Lung (tissue), 10 donors: ENCODE data around the gene FOXD4L6. TPM values are rescaled to one million over a fixed set of nuclear protein-coding genes. Genes with fewer than 3 reads are reported as not detected.
A peak's percentile ranks its signal among the peaks of the same experiment; 100 is the strongest.
"Not testable (repeated sequence)": the region's sequence is repeated elsewhere in the genome, so short reads cannot be mapped to it uniquely, and the experiment has no call there.

Source experiments
- ATAC-seq: fragments of 200-7000 bp; cut with Tn5 transposase; one replicate; pipeline ENCODE4 v1.9.1; 2020; ENCODE audit warnings: moderate number of reproducible peaks; ENCODE audit not compliant: insufficient read depth, low FRiP score
- DNase-seq, 3 donors: peaks; one replicate each; pipeline ENCODE4 v3.0.0-alpha.2; 2013 to 2017
- H3K27ac ChIP-seq, 2 donors: one replicate each; pipeline ENCODE4 v1.5.1; 2013; ENCODE audit warnings: mild to moderate bottlenecking in 2 of 2, moderate library complexity in 2 of 2, control low read depth in 1 of 2, inconsistent platforms in 1 of 2, low read depth in 1 of 2, low read length in 1 of 2
- H3K27me3 ChIP-seq, 3 donors: one replicate each; pipeline ENCODE4 v1.5.1; 2013; ENCODE audit warnings: low read length in 2 of 3; ENCODE audit not compliant: control insufficient read depth in 3 of 3, insufficient read depth in 3 of 3
- H3K36me3 ChIP-seq, 4 donors: one replicate each; pipeline ENCODE4 v1.5.1; 2013; ENCODE audit warnings: low read length in 4 of 4, mild to moderate bottlenecking in 1 of 4, moderate library complexity in 1 of 4; ENCODE audit not compliant: control insufficient read depth in 4 of 4, insufficient read depth in 4 of 4
- H3K4me1 ChIP-seq, 5 donors: one replicate each; pipeline ENCODE4 v1.5.1; 2013; ENCODE audit warnings: low read length in 5 of 5, mild to moderate bottlenecking in 2 of 5, moderate library complexity in 1 of 5; ENCODE audit not compliant: control insufficient read depth in 5 of 5, insufficient read depth in 5 of 5
- H3K4me3 ChIP-seq: one replicate; pipeline ENCODE4 v1.5.1; 2013; ENCODE audit warnings: mild to moderate bottlenecking, control low read depth, moderate library complexity
- H3K9ac ChIP-seq, 2 donors: one replicate each; pipeline ENCODE4 v1.5.1; 2013; ENCODE audit warnings: low read length in 2 of 2, control low read depth in 1 of 2; ENCODE audit not compliant: insufficient read depth in 1 of 2
- H3K9me3 ChIP-seq, 4 donors: one replicate each; pipeline ENCODE4 v1.5.1; 2013; ENCODE audit warnings: low read length in 3 of 4, mild to moderate bottlenecking in 1 of 4, moderate library complexity in 1 of 4; ENCODE audit not compliant: control insufficient read depth in 4 of 4, insufficient read depth in 3 of 4
- WGBS, 2 donors: extraction: QIAGEN DNeasy Blood & Tissue Kit; methylation state at CpG; one replicate each; pipeline ENCODE4 v1.1.7; 2013; 5-methylcytosine and 5-hydroxymethylcytosine counted together
- polyA plus RNA-seq, 2 donors: library from polyadenylated mRNA; stranded (reverse); fragments of 200-250 nt; gene quantifications; one replicate each; pipeline ENCODE4 v1.2.1, GENCODE V29; 2013
- total RNA-seq, 2 donors: library from RNA; depleted of rRNA in 1 of 2; stranded (reverse); fragments of >200 nt in 1 of 2; gene quantifications; one replicate each; pipeline ENCODE4 v1.2.1, GENCODE V29; 2014 to 2021
- donor health status: Bipolar disorder and iron deficiency.
- donor health status: healthy.
- donor health status: DM: yes; HTN: yes; CAD: no.

Gene FOXD4L6
- total and polyA plus RNA-seq, 4 donors: 0.05 to 0.31 (median 0.20) TPM; not detected in 1

- H3K4me3 ChIP-seq, H3K27ac ChIP-seq, H3K36me3 ChIP-seq, DNase-seq, H3K9me3 ChIP-seq, H3K27me3 ChIP-seq, H3K9ac ChIP-seq, H3K4me1 ChIP-seq, ATAC-seq: not testable (repeated sequence)
- 10 to 21% methylated on average over 6 to 19 of the region's 22 CpGs for WGBS, 2 donors
Measured at GRCh38 chr9:41108816-41109215, 19.7 kb downstream of the FOXD4L6 start.

- H3K4me1 ChIP-seq, H3K36me3 ChIP-seq, ATAC-seq, H3K4me3 ChIP-seq, H3K27ac ChIP-seq, H3K27me3 ChIP-seq, DNase-seq, H3K9me3 ChIP-seq, H3K9ac ChIP-seq: not testable (repeated sequence)
- 19 to 21% methylated on average over 17 to 25 of the region's 34 CpGs for WGBS, 2 donors
Measured at GRCh38 chr9:41106472-41107116, 21.9 kb downstream of the FOXD4L6 start.

GRCh38 chr9:41105557-41106253 lies 22.8 kb downstream of the FOXD4L6 start:
- DNase-seq, H3K9ac ChIP-seq, H3K36me3 ChIP-seq, H3K4me3 ChIP-seq, H3K4me1 ChIP-seq, H3K9me3 ChIP-seq, H3K27me3 ChIP-seq, H3K27ac ChIP-seq, ATAC-seq: not testable (repeated sequence)
- 51 to 66% methylated on average over 8 of the region's 13 CpGs for WGBS, 2 donors

- not testable (repeated sequence) for ATAC-seq
- 23 to 25% methylated on average over 10 to 12 of the region's 19 CpGs for WGBS, 2 donors
Measured at GRCh38 chr9:41104542-41104941, 23.9 kb downstream of the FOXD4L6 start.

GRCh38 chr9:41100508-41100907 lies 28.0 kb downstream of the FOXD4L6 start:
- not testable (repeated sequence) for ATAC-seq
- WGBS, 2 donors: 66 to 79% methylated on average over 4 of the region's 7 CpGs

More at GRCh38 chr9:41104542-41104941, 23.9 kb downstream of the FOXD4L6 start:
- not testable (repeated sequence) for H3K27me3 ChIP-seq, DNase-seq, H3K4me1 ChIP-seq, H3K9ac ChIP-seq, H3K27ac ChIP-seq, H3K36me3 ChIP-seq, H3K4me3 ChIP-seq, H3K9me3 ChIP-seq

GRCh38 chr9:41098759-41099158 lies 29.7 kb downstream of the FOXD4L6 start:
- not testable (repeated sequence) for H3K4me3 ChIP-seq, ATAC-seq, DNase-seq, H3K27me3 ChIP-seq, H3K36me3 ChIP-seq, H3K9ac ChIP-seq, H3K4me1 ChIP-seq, H3K9me3 ChIP-seq, H3K27ac ChIP-seq
- 57 to 60% methylated on average over 4 of the region's 4 CpGs for WGBS, 2 donors

More at GRCh38 chr9:41100508-41100907, 28.0 kb downstream of the FOXD4L6 start:
- H3K4me1 ChIP-seq, DNase-seq, H3K4me3 ChIP-seq, H3K27ac ChIP-seq, H3K36me3 ChIP-seq, H3K27me3 ChIP-seq, H3K9me3 ChIP-seq, H3K9ac ChIP-seq: not testable (repeated sequence)

- H3K9ac ChIP-seq, H3K36me3 ChIP-seq, H3K4me1 ChIP-seq, H3K4me3 ChIP-seq, H3K27me3 ChIP-seq, H3K9me3 ChIP-seq, DNase-seq, H3K27ac ChIP-seq: not testable (repeated sequence)
- peak; percentile 50 for ATAC-seq
- 43 to 50% methylated on average over 1 of the region's 2 CpGs for WGBS, 2 donors
Measured at GRCh38 chr9:41095060-41095459, 33.4 kb downstream of the FOXD4L6 start.

- H3K4me1 ChIP-seq, DNase-seq, H3K9ac ChIP-seq, H3K27ac ChIP-seq, H3K36me3 ChIP-seq, H3K9me3 ChIP-seq, H3K4me3 ChIP-seq, ATAC-seq, H3K27me3 ChIP-seq: not testable (repeated sequence)
- 76 to 79% methylated on average over 3 of the region's 9 CpGs for WGBS, 2 donors
Measured at GRCh38 chr9:41094010-41094773, 34.3 kb downstream of the FOXD4L6 start.
